ENCODE measurements around the gene DYRK3.
"Not testable (repeated sequence)": the region's sequence is repeated elsewhere in the genome, so short reads cannot be mapped to it uniquely, and the experiment has no call there.

The DYRK3 gene

GRCh38 chr1:206633708-206634121, 1.6 kb upstream of the DYRK3 start:
- no peak for DNase-seq

- DNase-seq, result peak; percentile 89
Measured at GRCh38 chr1:206634365-206635079, 814 bp upstream of the DYRK3 start.

- DNase-seq, result no peak
Measured at GRCh38 chr1:206635978-206636345, 626 bp downstream of the DYRK3 start.

- DNase-seq, result no peak
Measured at GRCh38 chr1:206636671-206637070, 1.3 kb downstream of the DYRK3 start.

- no peak for DNase-seq
Measured at GRCh38 chr1:206637605-206638004, 2.3 kb downstream of the DYRK3 start.

- DNase-seq, result not testable (repeated sequence)
Measured at GRCh38 chr1:206642074-206642473, 6.7 kb downstream of the DYRK3 start.

GRCh38 chr1:206643118-206643698, 7.9 kb downstream of the DYRK3 start:
- no peak for DNase-seq

- no peak for DNase-seq
Measured at GRCh38 chr1:206646504-206646903, 11.2 kb downstream of the DYRK3 start.

GRCh38 chr1:206647224-206647623, 11.9 kb downstream of the DYRK3 start:
- DNase-seq, result no peak

GRCh38 chr1:206649261-206649921, 14.1 kb downstream of the DYRK3 start:
- DNase-seq, result no peak

GRCh38 chr1:206651014-206651413, 15.7 kb downstream of the DYRK3 start:
- DNase-seq, result no peak

- DNase-seq, result no peak
Measured at GRCh38 chr1:206651958-206652890, 16.9 kb downstream of the DYRK3 start.

- DNase-seq, result no peak
Measured at GRCh38 chr1:206653715-206654459, 18.6 kb downstream of the DYRK3 start.

GRCh38 chr1:206654828-206655227, 19.5 kb downstream of the DYRK3 start:
- DNase-seq, result no peak

- peak; percentile 76 for DNase-seq
Measured at GRCh38 chr1:206655471-206655882, 20.1 kb downstream of the DYRK3 start.

- DNase-seq, result no peak
Measured at GRCh38 chr1:206656936-206657335, 21.6 kb downstream of the DYRK3 start.

GRCh38 chr1:206657751-206658150, 22.4 kb downstream of the DYRK3 start:
- DNase-seq, result no peak

GRCh38 chr1:206658264-206658980, 23.1 kb downstream of the DYRK3 start:
- DNase-seq, result no peak

- no peak for DNase-seq
Measured at GRCh38 chr1:206658981-206659273, 23.6 kb downstream of the DYRK3 start.

GRCh38 chr1:206660136-206660535, 24.8 kb downstream of the DYRK3 start:
- no peak for DNase-seq

- no peak for DNase-seq
Measured at GRCh38 chr1:206661161-206661820, 26.0 kb downstream of the DYRK3 start.

Data from NCI-H1105 (cell line).